ENCODE results near the gene EPHA3. TPM values are rescaled to one million over a fixed set of nuclear protein-coding genes. Genes with fewer than 3 reads are reported as not detected.

Gene EPHA3
- total and polyA plus RNA-seq, 9 of the 15 experiments (the other 6 are each of a cell fraction or from before 2014, with no cell fraction given), result not detected

GRCh38 chr3:89227634-89228033 lies 120.2 kb downstream of the EPHA3 start (continued):
- TF ChIP-seq, protein P1, sequence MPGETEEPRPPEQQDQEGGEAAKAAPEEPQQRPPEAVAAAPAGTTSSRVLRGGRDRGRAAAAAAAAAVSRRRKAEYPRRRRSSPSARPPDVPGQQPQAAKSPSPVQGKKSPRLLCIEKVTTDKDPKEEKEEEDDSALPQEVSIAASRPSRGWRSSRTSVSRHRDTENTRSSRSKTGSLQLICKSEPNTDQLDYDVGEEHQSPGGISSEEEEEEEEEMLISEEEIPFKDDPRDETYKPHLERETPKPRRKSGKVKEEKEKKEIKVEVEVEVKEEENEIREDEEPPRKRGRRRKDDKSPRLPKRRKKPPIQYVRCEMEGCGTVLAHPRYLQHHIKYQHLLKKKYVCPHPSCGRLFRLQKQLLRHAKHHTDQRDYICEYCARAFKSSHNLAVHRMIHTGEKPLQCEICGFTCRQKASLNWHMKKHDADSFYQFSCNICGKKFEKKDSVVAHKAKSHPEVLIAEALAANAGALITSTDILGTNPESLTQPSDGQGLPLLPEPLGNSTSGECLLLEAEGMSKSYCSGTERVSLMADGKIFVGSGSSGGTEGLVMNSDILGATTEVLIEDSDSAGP (CRISPR knock-in tag; IDR thresholded peaks at IDR 0.05), result no peak

GRCh38 chr3:89232155-89232554 lies 124.7 kb downstream of the EPHA3 start:
- Histone ChIP-seq H3K4me2 (ENCODE audit: insufficient read depth, low read length) (no peak overlapping the region), H3K9me1 (ENCODE audit: control insufficient read depth, insufficient read depth, low read length) (no peaks in the 10 kb centered on the region), H3K9ac (ENCODE audit: insufficient read depth in 1 of 2, low read depth in 2 of 2, low read length in 2 of 2) (no peak overlapping the region), H3K36me3 (ENCODE audit: control insufficient read depth, insufficient read depth, low read length) (no peaks in the 10 kb centered on the region), H4K20me1 (replicated peaks; ENCODE audit: control insufficient read depth, insufficient read depth, low read length) (no peaks in the 10 kb centered on the region), H3K27ac (ENCODE audit: extremely low read depth, low read depth, low read length) (no peak overlapping the region), H3K4me3 (no peak overlapping the region), H3K79me2 (ENCODE audit: control insufficient read depth, insufficient read depth, low read length) (no peaks in the 10 kb centered on the region), H3K4me1 (replicated peaks in 1 of 2; ENCODE audit: control insufficient read depth in 2 of 2, insufficient read depth in 2 of 2, low read length in 2 of 2) (no peaks in the 10 kb centered on the region), H3K9me3 (replicated peaks; ENCODE audit: control insufficient read depth, insufficient read depth, low read depth, low read length) (no peaks in the 10 kb centered on the region), H2AFZ (ENCODE audit: low read depth, low read length) (no peak overlapping the region), H3K27me3 (ENCODE audit: control insufficient read depth in 2 of 2, insufficient read depth in 2 of 2, low read length in 2 of 2) (no peaks in the 10 kb centered on the region)
- ATAC-seq, result no peak
- BruUV-seq (replicated peaks), result no TSS peak
- FAIRE-seq, result no peak
- 0% methylated on average over 2 of the region's 2 CpGs for WGBS (ENCODE audit: insufficient coverage, low coverage, missing lambda C conversion rate)
- CTCF ChIA-PET (ENCODE audit: low intra/inter-chr PET ratio), result no interaction called here
- POLR2A ChIA-PET, result no interaction called here
- in situ Hi-C loops (cut with MboI) (no loop called here), intact Hi-C loops (cut with micrococcal nuclease) (no loop called here)
- DNase-seq (ENCODE audit: extremely low read depth in 1 of 4, low spot score in 3 of 4), result no peak
- TF ChIP-seq, protein P2, sequence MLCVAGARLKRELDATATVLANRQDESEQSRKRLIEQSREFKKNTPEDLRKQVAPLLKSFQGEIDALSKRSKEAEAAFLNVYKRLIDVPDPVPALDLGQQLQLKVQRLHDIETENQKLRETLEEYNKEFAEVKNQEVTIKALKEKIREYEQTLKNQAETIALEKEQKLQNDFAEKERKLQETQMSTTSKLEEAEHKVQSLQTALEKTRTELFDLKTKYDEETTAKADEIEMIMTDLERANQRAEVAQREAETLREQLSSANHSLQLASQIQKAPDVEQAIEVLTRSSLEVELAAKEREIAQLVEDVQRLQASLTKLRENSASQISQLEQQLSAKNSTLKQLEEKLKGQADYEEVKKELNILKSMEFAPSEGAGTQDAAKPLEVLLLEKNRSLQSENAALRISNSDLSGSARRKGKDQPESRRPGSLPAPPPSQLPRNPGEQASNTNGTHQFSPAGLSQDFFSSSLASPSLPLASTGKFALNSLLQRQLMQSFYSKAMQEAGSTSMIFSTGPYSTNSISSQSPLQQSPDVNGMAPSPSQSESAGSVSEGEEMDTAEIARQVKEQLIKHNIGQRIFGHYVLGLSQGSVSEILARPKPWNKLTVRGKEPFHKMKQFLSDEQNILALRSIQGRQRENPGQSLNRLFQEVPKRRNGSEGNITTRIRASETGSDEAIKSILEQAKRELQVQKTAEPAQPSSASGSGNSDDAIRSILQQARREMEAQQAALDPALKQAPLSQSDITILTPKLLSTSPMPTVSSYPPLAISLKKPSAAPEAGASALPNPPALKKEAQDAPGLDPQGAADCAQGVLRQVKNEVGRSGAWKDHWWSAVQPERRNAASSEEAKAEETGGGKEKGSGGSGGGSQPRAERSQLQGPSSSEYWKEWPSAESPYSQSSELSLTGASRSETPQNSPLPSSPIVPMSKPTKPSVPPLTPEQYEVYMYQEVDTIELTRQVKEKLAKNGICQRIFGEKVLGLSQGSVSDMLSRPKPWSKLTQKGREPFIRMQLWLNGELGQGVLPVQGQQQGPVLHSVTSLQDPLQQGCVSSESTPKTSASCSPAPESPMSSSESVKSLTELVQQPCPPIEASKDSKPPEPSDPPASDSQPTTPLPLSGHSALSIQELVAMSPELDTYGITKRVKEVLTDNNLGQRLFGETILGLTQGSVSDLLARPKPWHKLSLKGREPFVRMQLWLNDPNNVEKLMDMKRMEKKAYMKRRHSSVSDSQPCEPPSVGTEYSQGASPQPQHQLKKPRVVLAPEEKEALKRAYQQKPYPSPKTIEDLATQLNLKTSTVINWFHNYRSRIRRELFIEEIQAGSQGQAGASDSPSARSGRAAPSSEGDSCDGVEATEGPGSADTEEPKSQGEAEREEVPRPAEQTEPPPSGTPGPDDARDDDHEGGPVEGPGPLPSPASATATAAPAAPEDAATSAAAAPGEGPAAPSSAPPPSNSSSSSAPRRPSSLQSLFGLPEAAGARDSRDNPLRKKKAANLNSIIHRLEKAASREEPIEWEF (CRISPR knock-in tag; IDR thresholded peaks at IDR 0.05), result no peak
- TF ChIP-seq ZNF445 (CRISPR knock-in tag; IDR thresholded peaks at IDR 0.05; ENCODE audit: low read depth), result no peak
- TF ChIP-seq WHSC1 (IDR thresholded peaks at IDR 0.05; ENCODE audit: low read length), result no peak
- TF ChIP-seq, protein P3, sequence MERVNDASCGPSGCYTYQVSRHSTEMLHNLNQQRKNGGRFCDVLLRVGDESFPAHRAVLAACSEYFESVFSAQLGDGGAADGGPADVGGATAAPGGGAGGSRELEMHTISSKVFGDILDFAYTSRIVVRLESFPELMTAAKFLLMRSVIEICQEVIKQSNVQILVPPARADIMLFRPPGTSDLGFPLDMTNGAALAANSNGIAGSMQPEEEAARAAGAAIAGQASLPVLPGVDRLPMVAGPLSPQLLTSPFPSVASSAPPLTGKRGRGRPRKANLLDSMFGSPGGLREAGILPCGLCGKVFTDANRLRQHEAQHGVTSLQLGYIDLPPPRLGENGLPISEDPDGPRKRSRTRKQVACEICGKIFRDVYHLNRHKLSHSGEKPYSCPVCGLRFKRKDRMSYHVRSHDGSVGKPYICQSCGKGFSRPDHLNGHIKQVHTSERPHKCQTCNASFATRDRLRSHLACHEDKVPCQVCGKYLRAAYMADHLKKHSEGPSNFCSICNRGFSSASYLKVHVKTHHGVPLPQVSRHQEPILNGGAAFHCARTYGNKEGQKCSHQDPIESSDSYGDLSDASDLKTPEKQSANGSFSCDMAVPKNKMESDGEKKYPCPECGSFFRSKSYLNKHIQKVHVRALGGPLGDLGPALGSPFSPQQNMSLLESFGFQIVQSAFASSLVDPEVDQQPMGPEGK (CRISPR knock-in tag; IDR thresholded peaks at IDR 0.05; ENCODE audit: borderline replicate concordance), result no peak
- no peak for TF ChIP-seq KAT7 (CRISPR knock-in tag; IDR thresholded peaks at IDR 0.05; ENCODE audit: borderline replicate concordance)
- no peak for TF ChIP-seq AFF1 (IDR thresholded peaks at IDR 0.05; ENCODE audit: low read depth in 1 of 2, partially characterized antibody in 2 of 2)

All from K562 (cell line).